Measurements from ENCODE around the gene ARAP2. TPM values are rescaled to one million over a fixed set of nuclear protein-coding genes. Genes with fewer than 3 reads are reported as not detected.

The ARAP2 gene
- total RNA-seq, 4 donors from 2014 or later: 109 to 247 (median 225) TPM

- H3K27ac ChIP-seq: no peak overlapping the region
- H3K27me3 ChIP-seq: no peaks in the 10 kb centered on the region
- no peaks in the 10 kb centered on the region for H3K9me3 ChIP-seq
- H3K36me3 ChIP-seq: no peaks in the 10 kb centered on the region
- no peak for TF ChIP-seq POLR2A (IDR thresholded peaks at IDR 0.05)
- whole genome bisulfite sequencing, 2 donors: 89 to 94% methylated on average over 4 of the region's 4 CpGs
- no peak overlapping the region for H3K4me3 ChIP-seq (replicated peaks in 1 of 3)
- intact Hi-C loops (cut with DNase I): no loop called here
- H3K4me1 ChIP-seq: no peaks in the 10 kb centered on the region
- no peak for DNase-seq
Observed at GRCh38 chr4:36237366-36238313, 6.7 kb downstream of the ARAP2 start.

GRCh38 chr4:36236159-36236558 is 8.2 kb downstream of the ARAP2 start:
- WGBS, 2 donors: 95 to 98% methylated on average over 2 of the region's 2 CpGs
- TF ChIP-seq POLR2A (IDR thresholded peaks at IDR 0.05) (no peak), CTCF (IDR thresholded peaks at IDR 0.05) (no peak)
- no peak overlapping the region for H3K27ac ChIP-seq
- H3K36me3 ChIP-seq: no peaks in the 10 kb centered on the region
- H3K9me3 ChIP-seq: no peaks in the 10 kb centered on the region
- no peak overlapping the region for H3K4me3 ChIP-seq (replicated peaks in 1 of 3)
- DNase-seq: no peak
- H3K4me1 ChIP-seq: no peaks in the 10 kb centered on the region
- intact Hi-C loops (cut with DNase I): no loop called here
- H3K27me3 ChIP-seq: no peaks in the 10 kb centered on the region

- Histone ChIP-seq H3K4me3 (replicated peaks in 1 of 3) (no peak overlapping the region), H3K27me3 (no peaks in the 10 kb centered on the region), H3K27ac (no peak overlapping the region), H3K9me3 (no peaks in the 10 kb centered on the region), H3K36me3 (no peaks in the 10 kb centered on the region), H3K4me1 (peaks cover 5 to 7% of the 10 kb centered on the region in 2 donors)
- no peak for DNase-seq
- WGBS, 2 donors: 81 to 89% methylated on average over 3 of the region's 3 CpGs
- no peak for TF ChIP-seq POLR2A (IDR thresholded peaks at IDR 0.05)
- no peak for TF ChIP-seq CTCF (IDR thresholded peaks at IDR 0.05)
- intact Hi-C loops (cut with DNase I): no loop called here
Observed at GRCh38 chr4:36235306-36235705, 9.0 kb downstream of the ARAP2 start.

GRCh38 chr4:36233567-36234266 is 10.6 kb downstream of the ARAP2 start:
- intact Hi-C loops (cut with DNase I): no loop called here
- no peak for TF ChIP-seq CTCF (IDR thresholded peaks at IDR 0.05)
- no peak for TF ChIP-seq POLR2A (IDR thresholded peaks at IDR 0.05)
- H3K9me3 ChIP-seq: no peaks in the 10 kb centered on the region
- H3K4me1 ChIP-seq: peaks cover 12 to 15% of the 10 kb centered on the region in 2 donors
- H3K36me3 ChIP-seq: no peaks in the 10 kb centered on the region
- 96 to 97% methylated on average over 10 of the region's 10 CpGs for WGBS, 2 donors
- no peak for DNase-seq
- H3K27me3 ChIP-seq: no peaks in the 10 kb centered on the region
- H3K4me3 ChIP-seq (replicated peaks in 1 of 3): no peak overlapping the region
- H3K27ac ChIP-seq: no peak overlapping the region

GRCh38 chr4:36230534-36230933 is 13.8 kb downstream of the ARAP2 start:
- 97 to 98% methylated on average over 3 of the region's 3 CpGs for WGBS, 2 donors

More at GRCh38 chr4:36230534-36230933, 13.8 kb downstream of the ARAP2 start:
- Histone ChIP-seq H3K27me3 (no peaks in the 10 kb centered on the region), H3K4me1 (peaks cover 24 to 31% of the 10 kb centered on the region in 2 donors), H3K27ac (no peak overlapping the region), H3K4me3 (replicated peaks in 1 of 3) (no peak overlapping the region), H3K9me3 (no peaks in the 10 kb centered on the region), H3K36me3 (no peaks in the 10 kb centered on the region)
- DNase-seq: no peak
- TF ChIP-seq POLR2A (IDR thresholded peaks at IDR 0.05): no peak
- no peak for TF ChIP-seq CTCF (IDR thresholded peaks at IDR 0.05)
- intact Hi-C loops (cut with DNase I): no loop called here
